GM18858 (cell line): Measurements from ENCODE around the gene ANKMY1.

ENCODE experiments used
- ATAC-seq: cut with Tn5 transposase; IDR thresholded peaks from one replicate; pipeline ENCODE4 v1.9.1; 2021; ENCODE audit not compliant: unreplicated experiment

ANKMY1 gene

GRCh38 chr2:240461471-240462072 is 96.2 kb downstream of the ANKMY1 start:
- ATAC-seq, result no peak

- ATAC-seq, result no peak
These were observed 96.9 kb downstream of the ANKMY1 start for GRCh38 chr2:240460781-240461431.

- ATAC-seq, result no peak
These were observed 97.5 kb downstream of the ANKMY1 start for GRCh38 chr2:240460253-240460711.

- ATAC-seq, result no peak
These were observed 98.2 kb downstream of the ANKMY1 start for GRCh38 chr2:240459401-240460252.

GRCh38 chr2:240458900-240459391 is 98.8 kb downstream of the ANKMY1 start:
- no peak for ATAC-seq

GRCh38 chr2:240458044-240458899 is 99.5 kb downstream of the ANKMY1 start:
- ATAC-seq, result no peak

GRCh38 chr2:240457223-240458043 is 100.4 kb downstream of the ANKMY1 start:
- no peak for ATAC-seq

- ATAC-seq, result no peak
These were observed 101.2 kb downstream of the ANKMY1 start for GRCh38 chr2:240456447-240457222.

GRCh38 chr2:240455647-240456446 is 101.9 kb downstream of the ANKMY1 start:
- no peak for ATAC-seq

- no peak for ATAC-seq
These were observed 102.5 kb downstream of the ANKMY1 start for GRCh38 chr2:240455272-240455646.

GRCh38 chr2:240454106-240454901 is 103.5 kb downstream of the ANKMY1 start:
- ATAC-seq, result no peak

GRCh38 chr2:240453461-240454105 is 104.2 kb downstream of the ANKMY1 start:
- no peak for ATAC-seq

GRCh38 chr2:240452462-240453256 is 105.1 kb downstream of the ANKMY1 start:
- no peak for ATAC-seq

- no peak for ATAC-seq
These were observed 105.9 kb downstream of the ANKMY1 start for GRCh38 chr2:240451791-240452461.

- ATAC-seq, result no peak
These were observed 106.6 kb downstream of the ANKMY1 start for GRCh38 chr2:240451108-240451611.
